Heart left ventricle (tissue), 13 donors: ENCODE results near the gene DNAJC7.

Experiments used
- CTCF ChIP-seq, 12 donors: fragments of 200-600 bp; sonication (generic) in 4 of 12; IDR thresholded peaks; one replicate each; pipeline versions ENCODE4 v1.5.0 to v1.8.0; 2018 to 2022; ENCODE audit warnings: antibody characterized with exemption in 12 of 12, mild to moderate bottlenecking in 5 of 12
- POLR2A ChIP-seq, 2 donors: fragments of 450-650 bp; IDR thresholded peaks; one replicate each; pipeline ENCODE4 v1.6.1; 2017; ENCODE audit warnings: antibody characterized with exemption in 2 of 2, mild to moderate bottlenecking in 2 of 2, moderate library complexity in 2 of 2
- donor health status: ischemic (EF 13 %, LVEDD 7.1; RV severe dilation, severe dysfunction).
- donor health status: DM: no; HTN: yes; CAD: no.
- donor health status: DM: no; HTN: no; CAD: no.
- donor health status: ischemic (EF 25% LVEDD 6.9; RV normal size, moderate dysfunction).
- donor health status: ischemic (EF 25% LVEDD 5.7; RV mildly dilated, moderate dysfunction).
- donor health status: ischemic (EF 35%, LVEDD 5.7; RV mildly dilated, moderate dysfunction).
- donor health status: nonischemic (EF 11% LVEDD 7.7; RV severe dilation, severe dysfunction).
- donor health status: DM: yes; HTN: yes; CAD: no.
- donor health status: PGD.
- donor health status: ischemic (EF 29% LVEDD 5.4; RV normal size, mild dysfunction).
- donor health status: nonischemic (EF 23%, LVEDD 6.1; RV moderate dilation, normal function).

GRCh38 chr17:42040818-42041217 lies 23.6 kb upstream of the DNAJC7 start:
- TF ChIP-seq POLR2A (IDR thresholded peaks at IDR 0.05) (no peak), CTCF (IDR thresholded peaks at IDR 0.05) (no peak)
